22Rv1 (cell line): ENCODE measurements around the gene ATP5MG.

Experiments used
- H3K27ac ChIP-seq: fragments of 450-650 bp; 2 replicates; pipeline ENCODE4 v1.5.1; 2017
- ZFX ChIP-seq: fragments of 450-650 bp; IDR thresholded peaks from 2 replicates; pipeline ENCODE4 v1.6.1; 2017; ENCODE audit warnings: antibody characterized with exemption, borderline replicate concordance
- TF ChIP-seq, protein P1 (sequence below): fragments of 450-650 bp; IDR thresholded peaks from 2 replicates; pipeline ENCODE4 v1.5.1; 2017; ENCODE audit warnings: mild to moderate bottlenecking

ATP5MG gene

DNA sequence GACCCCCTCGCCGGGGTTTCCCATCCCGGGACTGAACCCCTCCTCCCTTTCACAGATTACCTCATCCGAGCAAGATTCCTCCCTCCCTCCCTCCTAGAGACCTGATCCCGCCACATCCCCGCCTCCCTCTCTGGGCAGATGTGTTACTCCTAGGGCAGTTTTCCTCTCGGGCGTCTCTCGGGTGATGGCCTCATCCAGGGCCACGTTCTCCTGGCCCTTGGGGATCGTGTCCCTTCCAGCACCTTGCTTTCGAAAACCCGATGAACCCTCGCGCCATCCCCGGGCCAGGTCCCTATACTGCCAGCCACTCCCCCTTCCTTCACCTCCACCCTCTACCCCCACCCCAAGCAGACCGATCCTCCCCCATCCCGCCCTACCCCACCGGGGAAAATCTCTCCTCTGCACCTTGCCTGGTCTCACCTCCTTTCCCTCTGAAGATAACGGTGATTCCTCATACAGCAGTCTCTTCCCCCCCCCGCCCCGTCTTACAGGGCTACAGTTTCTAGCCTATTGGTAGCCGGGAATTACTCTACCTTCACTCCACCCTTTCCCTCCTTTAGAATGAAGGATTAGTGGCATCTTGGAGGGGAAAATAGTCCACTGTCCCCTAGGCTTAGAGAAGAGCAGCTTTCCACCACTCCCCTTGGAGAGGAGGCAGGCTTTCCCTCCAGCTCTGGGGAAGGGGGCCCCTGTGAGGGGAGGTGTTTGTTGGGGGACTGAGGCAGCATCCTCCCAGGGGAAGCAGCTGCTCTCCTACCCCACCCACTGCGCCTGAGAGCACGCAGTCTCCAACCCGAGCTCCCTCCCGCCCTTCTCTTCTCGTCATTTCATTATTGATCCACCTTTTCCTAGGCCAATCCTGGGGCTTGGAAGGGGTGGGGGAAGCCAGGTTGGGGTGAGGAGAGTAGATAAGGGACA, 36.1 kb downstream of the ATP5MG start:
- TF ChIP-seq, protein P1, sequence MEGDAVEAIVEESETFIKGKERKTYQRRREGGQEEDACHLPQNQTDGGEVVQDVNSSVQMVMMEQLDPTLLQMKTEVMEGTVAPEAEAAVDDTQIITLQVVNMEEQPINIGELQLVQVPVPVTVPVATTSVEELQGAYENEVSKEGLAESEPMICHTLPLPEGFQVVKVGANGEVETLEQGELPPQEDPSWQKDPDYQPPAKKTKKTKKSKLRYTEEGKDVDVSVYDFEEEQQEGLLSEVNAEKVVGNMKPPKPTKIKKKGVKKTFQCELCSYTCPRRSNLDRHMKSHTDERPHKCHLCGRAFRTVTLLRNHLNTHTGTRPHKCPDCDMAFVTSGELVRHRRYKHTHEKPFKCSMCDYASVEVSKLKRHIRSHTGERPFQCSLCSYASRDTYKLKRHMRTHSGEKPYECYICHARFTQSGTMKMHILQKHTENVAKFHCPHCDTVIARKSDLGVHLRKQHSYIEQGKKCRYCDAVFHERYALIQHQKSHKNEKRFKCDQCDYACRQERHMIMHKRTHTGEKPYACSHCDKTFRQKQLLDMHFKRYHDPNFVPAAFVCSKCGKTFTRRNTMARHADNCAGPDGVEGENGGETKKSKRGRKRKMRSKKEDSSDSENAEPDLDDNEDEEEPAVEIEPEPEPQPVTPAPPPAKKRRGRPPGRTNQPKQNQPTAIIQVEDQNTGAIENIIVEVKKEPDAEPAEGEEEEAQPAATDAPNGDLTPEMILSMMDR = no peak
- TF ChIP-seq ZFX = no peak
- peak overlapping the region; percentile 98 for H3K27ac ChIP-seq

DNA sequence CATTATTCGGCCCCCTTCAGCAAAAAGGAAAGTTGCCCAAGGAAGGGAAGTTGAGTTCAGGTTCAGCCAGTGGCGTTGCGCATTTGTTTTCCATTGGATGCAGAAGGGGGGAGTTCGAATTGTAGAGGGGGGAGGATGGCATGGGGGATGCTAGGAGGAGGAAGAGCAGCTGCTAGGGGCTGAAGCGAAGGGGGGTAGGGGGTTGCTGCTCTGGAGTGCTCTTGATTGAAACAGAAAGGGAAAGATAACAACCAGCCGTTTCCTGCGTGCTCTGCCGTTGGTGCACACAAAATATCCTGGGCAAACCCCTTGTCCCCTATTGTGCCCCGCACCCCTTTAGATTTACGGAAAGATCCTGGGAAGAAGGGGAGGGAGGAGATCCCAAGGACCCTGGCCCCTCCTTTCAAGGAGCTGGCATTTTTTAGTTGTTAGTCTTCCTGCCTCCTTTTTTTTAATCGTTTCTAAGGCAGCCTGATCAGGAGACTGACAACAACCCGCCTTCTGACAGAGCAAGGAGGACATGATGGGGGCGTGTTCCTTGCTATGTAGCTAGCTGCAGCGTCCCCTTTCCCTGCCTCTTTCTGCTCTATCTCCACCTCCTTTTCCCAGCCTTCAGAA, 37.0 kb downstream of the ATP5MG start:
- no peak overlapping the region; the same call in 1 of the 2 replicates for H3K27ac ChIP-seq
- no peak for TF ChIP-seq ZFX
- TF ChIP-seq, protein P1 = no peak

DNA sequence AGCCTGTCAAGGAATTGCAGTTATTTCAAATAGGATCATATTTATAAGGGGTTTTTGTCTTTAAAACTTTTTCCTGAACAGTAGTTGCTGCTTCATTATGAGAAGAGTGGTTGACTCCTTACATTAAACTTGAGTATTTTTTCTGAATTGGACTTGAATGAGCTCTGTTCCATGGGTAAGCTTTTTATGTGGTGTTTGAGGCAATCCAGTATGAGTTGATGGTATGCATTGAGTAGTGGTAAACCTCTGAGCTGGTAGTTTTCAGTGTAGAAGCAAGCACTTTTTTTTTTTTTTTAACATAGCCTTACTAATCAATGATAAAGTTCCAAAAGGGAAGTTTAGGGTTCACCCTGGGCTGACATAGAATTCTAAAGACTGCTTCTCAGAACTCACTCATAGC, 38.2 kb downstream of the ATP5MG start:
- H3K27ac ChIP-seq = no peak overlapping the region
- no peak for TF ChIP-seq ZFX
- TF ChIP-seq, protein P1 = no peak

DNA sequence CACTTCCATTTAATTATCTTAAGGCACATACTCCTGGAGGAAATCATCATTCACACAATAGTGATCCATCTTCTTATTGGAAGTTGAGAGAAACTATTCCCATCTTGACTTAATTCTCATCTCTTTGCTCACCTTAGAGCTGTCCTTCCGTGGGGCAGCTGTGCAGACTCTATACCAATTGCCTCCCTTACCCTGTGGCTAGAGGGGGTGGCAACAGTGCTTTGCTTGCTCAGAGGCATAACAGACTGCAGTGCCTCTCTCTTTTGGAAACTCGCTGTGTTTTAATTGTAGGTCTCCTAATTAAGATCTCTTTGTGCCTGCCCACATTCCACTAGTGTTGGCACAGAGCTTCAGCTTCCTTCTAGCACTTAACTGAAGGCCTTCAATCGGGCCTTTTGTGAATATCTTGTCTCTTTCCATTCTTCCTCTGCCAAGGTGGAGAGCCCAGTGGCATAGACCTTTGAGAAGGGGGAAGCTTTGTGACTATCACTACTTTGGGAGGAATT, 40.4 kb downstream of the ATP5MG start:
- H3K27ac ChIP-seq = 0 out of 2 replicates have a peak overlapping the region, but pooled peaks have one; percentile 19
- no peak for TF ChIP-seq ZFX
- TF ChIP-seq, protein P1 = no peak

DNA sequence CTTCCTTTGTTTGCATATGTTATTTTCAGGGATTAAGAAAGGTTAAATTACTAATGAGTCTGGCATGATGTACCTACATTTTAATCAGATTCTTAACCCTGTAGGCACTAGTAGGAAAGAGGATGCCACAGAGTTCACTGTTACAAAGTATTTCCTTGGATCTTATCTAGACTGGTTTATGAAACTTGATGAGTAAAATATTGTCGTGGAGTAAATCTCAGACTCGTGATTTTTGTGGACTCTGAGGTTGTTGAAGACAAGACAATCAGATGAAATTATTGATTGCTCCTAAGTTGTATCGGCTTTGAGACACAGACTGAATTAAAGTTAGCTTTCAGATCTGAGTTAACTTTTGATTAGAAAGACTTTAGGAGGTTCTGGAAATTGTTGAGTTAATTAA, 40.9 kb downstream of the ATP5MG start:
- 0 out of 2 replicates have a peak overlapping the region, but pooled peaks have one; percentile 19 for H3K27ac ChIP-seq
- no peak for TF ChIP-seq ZFX
- TF ChIP-seq, protein P1 = no peak

DNA sequence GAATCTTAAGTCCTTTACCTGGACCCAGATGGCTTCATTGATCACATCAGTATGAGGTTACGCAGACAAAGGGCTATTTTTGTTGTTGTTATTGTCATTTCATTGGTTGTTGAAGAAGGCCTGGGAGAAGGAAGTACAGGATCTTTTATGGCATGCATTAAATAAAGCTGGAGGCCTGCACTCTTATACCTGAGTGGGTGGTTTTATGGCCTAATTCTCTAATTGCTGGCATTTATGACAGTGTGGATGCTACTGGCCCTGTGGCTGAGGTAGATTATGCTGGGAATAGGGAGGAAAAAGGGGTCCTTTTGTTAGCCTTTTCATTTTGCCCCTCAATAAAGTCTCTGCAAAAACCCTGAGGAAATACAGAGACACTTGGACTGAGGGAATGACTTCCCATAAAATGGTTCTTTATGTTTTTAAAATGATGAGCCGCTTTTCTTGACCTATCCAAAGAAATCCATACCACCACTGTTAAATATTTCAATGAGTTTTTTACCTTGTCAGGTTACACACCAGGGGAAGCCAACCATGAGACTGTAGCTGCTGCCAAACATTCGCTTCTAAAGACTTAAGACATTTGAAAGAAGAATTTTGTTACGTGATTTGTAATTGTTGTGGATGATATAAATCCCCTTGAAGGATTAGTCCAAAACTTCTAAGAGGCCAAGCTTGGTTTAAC, 41.6 kb downstream of the ATP5MG start:
- no peak for TF ChIP-seq ZFX
- TF ChIP-seq, protein P1 = no peak
- no peak overlapping the region for H3K27ac ChIP-seq
